ENCODE measurements around the gene LRIG2.
A peak's percentile ranks its signal among the peaks of the same experiment; 100 is the strongest.

- TF ChIP-seq, protein P1, sequence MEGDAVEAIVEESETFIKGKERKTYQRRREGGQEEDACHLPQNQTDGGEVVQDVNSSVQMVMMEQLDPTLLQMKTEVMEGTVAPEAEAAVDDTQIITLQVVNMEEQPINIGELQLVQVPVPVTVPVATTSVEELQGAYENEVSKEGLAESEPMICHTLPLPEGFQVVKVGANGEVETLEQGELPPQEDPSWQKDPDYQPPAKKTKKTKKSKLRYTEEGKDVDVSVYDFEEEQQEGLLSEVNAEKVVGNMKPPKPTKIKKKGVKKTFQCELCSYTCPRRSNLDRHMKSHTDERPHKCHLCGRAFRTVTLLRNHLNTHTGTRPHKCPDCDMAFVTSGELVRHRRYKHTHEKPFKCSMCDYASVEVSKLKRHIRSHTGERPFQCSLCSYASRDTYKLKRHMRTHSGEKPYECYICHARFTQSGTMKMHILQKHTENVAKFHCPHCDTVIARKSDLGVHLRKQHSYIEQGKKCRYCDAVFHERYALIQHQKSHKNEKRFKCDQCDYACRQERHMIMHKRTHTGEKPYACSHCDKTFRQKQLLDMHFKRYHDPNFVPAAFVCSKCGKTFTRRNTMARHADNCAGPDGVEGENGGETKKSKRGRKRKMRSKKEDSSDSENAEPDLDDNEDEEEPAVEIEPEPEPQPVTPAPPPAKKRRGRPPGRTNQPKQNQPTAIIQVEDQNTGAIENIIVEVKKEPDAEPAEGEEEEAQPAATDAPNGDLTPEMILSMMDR (IDR thresholded peaks at IDR 0.05; ENCODE audit: extremely low read depth in 1 of 2, insufficient read depth in 1 of 2, low read depth in 1 of 2, low read length in 2 of 2), result peak; percentile 77 to 87
- TF ChIP-seq, protein P2, sequence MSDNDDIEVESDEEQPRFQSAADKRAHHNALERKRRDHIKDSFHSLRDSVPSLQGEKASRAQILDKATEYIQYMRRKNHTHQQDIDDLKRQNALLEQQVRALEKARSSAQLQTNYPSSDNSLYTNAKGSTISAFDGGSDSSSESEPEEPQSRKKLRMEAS (IDR thresholded peaks at IDR 0.05; ENCODE audit: insufficient read depth, insufficient read length), result no peak
- TF ChIP-seq POLR2A (IDR thresholded peaks at IDR 0.05; ENCODE audit: low read depth, low read length) (no peak), EZH2 (IDR thresholded peaks at IDR 0.05; ENCODE audit: borderline replicate concordance, low read depth, low read length, severe bottlenecking) (no peak), MYC (IDR thresholded peaks at IDR 0.05; ENCODE audit: low read depth, low read length) (no peak), GATA2 (IDR thresholded peaks at IDR 0.05; ENCODE audit: insufficient read depth, insufficient read length, low read depth, low read length) (no peak), FOS (IDR thresholded peaks at IDR 0.05; ENCODE audit: borderline replicate concordance, insufficient read depth, low read length) (no peak), POLR2AphosphoS5 (IDR thresholded peaks at IDR 0.05; ENCODE audit: insufficient read depth, low read depth, low read length) (no peak)
Measured at GRCh38 chr1:113140588-113141446, 67.8 kb downstream of the LRIG2 start.
